A673 (cell line): ENCODE data around the gene KISS1.

ENCODE experiments used
- EZH2 ChIP-seq: fragments of 200-600 bp; sonication (generic); IDR thresholded peaks from 2 replicates; pipeline ENCODE4 v1.6.1; 2017; ENCODE audit warnings: borderline replicate concordance, low read depth, mild to moderate bottlenecking, mixed read lengths, antibody characterized with exemption, low read length; ENCODE audit not compliant: poor library complexity, severe bottlenecking
- TF ChIP-seq, protein P1 (sequence below): fragments of 300-800, 200-600 bp; sonication (generic); conservative IDR thresholded peaks from 2 replicates; pipeline ENCODE4 v1.5.1; 2017; ENCODE audit warnings: low read depth, mild to moderate bottlenecking, antibody characterized with exemption, low read length, moderate library complexity, mixed read lengths

DNA sequence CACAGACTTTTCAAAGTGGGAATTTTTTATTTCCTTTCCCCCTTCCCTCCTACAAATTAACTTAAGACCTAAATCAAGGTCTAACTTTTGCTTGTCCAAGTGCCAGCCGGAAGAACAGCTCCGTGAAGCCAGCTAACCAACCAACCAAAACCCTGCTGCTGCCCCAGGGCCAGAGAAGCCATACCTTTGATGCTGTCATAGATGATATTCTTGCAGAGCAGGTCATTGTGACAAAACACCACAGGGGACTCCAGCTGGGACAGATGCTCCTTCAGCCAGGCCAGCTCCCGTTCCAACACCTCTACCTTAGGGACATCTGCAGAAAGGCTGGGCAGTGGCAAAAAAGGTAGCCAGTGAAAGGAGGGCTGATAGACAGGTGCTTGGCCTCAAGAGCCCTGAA lies 55.2 kb downstream of the KISS1 start:
- TF ChIP-seq, protein P1, sequence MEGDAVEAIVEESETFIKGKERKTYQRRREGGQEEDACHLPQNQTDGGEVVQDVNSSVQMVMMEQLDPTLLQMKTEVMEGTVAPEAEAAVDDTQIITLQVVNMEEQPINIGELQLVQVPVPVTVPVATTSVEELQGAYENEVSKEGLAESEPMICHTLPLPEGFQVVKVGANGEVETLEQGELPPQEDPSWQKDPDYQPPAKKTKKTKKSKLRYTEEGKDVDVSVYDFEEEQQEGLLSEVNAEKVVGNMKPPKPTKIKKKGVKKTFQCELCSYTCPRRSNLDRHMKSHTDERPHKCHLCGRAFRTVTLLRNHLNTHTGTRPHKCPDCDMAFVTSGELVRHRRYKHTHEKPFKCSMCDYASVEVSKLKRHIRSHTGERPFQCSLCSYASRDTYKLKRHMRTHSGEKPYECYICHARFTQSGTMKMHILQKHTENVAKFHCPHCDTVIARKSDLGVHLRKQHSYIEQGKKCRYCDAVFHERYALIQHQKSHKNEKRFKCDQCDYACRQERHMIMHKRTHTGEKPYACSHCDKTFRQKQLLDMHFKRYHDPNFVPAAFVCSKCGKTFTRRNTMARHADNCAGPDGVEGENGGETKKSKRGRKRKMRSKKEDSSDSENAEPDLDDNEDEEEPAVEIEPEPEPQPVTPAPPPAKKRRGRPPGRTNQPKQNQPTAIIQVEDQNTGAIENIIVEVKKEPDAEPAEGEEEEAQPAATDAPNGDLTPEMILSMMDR: no peak
- TF ChIP-seq EZH2: no peak
